Smooth muscle cell (in vitro differentiated cells): Measurements from ENCODE around the gene SFXN3. TPM values are rescaled to one million over a fixed set of nuclear protein-coding genes. Genes with fewer than 3 reads are reported as not detected.

Source experiments
- DNase-seq: peaks from one replicate; lab custom pipeline; 2025; ENCODE audit not compliant: unreplicated experiment; lab: John Stamatoyannopoulos, UW
- H2AFZ ChIP-seq: fragments of 200-600 bp; sonication (generic); 2 replicates; pipeline ENCODE4 v1.6.0; 2016; ENCODE audit warnings: antibody characterized with exemption, low read depth, mild to moderate bottlenecking
- H3F3A ChIP-seq: fragments of 200-600 bp; sonication (generic); 2 replicates; pipeline ENCODE4 v1.6.0; 2017; ENCODE audit warnings: antibody characterized with exemption, low read depth
- H3K27ac ChIP-seq: fragments of 200-600 bp; sonication (generic); 2 replicates; pipeline ENCODE4 v1.5.1; 2016; ENCODE audit warnings: low read depth, mild to moderate bottlenecking
- H3K27me3 ChIP-seq: fragments of 200-600 bp; sonication (generic); 2 replicates; pipeline ENCODE4 v1.6.1; 2016; ENCODE audit warnings: low read depth, mild to moderate bottlenecking
- H3K36me3 ChIP-seq: fragments of 200-600 bp; sonication (generic); 2 replicates; pipeline ENCODE4 v1.5.1; 2016; ENCODE audit warnings: low read depth
- H3K4me1 ChIP-seq: fragments of 200-600 bp; sonication (generic); 2 replicates; pipeline ENCODE4 v1.5.1; 2016; ENCODE audit warnings: low read depth
- H3K4me2 ChIP-seq: fragments of 200-600 bp; sonication (generic); 2 replicates; pipeline ENCODE4 v1.6.0; 2016; ENCODE audit warnings: mild to moderate bottlenecking
- H3K4me3 ChIP-seq: fragments of 200-600 bp; sonication (generic); 2 replicates; pipeline ENCODE4 v1.5.1; 2016; ENCODE audit warnings: mild to moderate bottlenecking
- H3K79me2 ChIP-seq: fragments of 200-600 bp; sonication (generic); 2 replicates; pipeline ENCODE4 v1.6.0; 2016; ENCODE audit warnings: low read depth, mild to moderate bottlenecking
- H3K9ac ChIP-seq: fragments of 200-600 bp; sonication (generic); 2 replicates; pipeline ENCODE4 v1.6.0; 2016; ENCODE audit warnings: low read depth
- H3K9me3 ChIP-seq: fragments of 200-600 bp; sonication (generic); replicated peaks from 2 replicates; pipeline ENCODE4 v1.5.1; 2016; ENCODE audit warnings: low read depth
- H4K20me1 ChIP-seq: fragments of 200-600 bp; sonication (generic); 2 replicates; pipeline ENCODE4 v1.6.0; 2016; ENCODE audit warnings: low read depth
- CTCF ChIP-seq: fragments of 200-600 bp; sonication (generic); IDR thresholded peaks from 2 replicates; pipeline ENCODE4 v1.5.1; 2017; ENCODE audit warnings: borderline replicate concordance, mild to moderate bottlenecking, antibody characterized with exemption; ENCODE audit not compliant: insufficient read depth, poor library complexity, severe bottlenecking
- WGBS: methylation state at CpG from one replicate; pipeline ENCODE4 v1.1.7; 2016; ENCODE audit warnings: low lambda C conversion rate; 5-methylcytosine and 5-hydroxymethylcytosine counted together
- polyA plus RNA-seq: library from polyadenylated mRNA; unstranded; fragments of >200 nt; fragmentation: Nextera tagmentation; extraction: Ambion mirVana; gene quantifications from 2 replicates; pipeline ENCODE4 v1.2.1, GENCODE V29; 2016
- total RNA-seq: library from RNA; depleted of rRNA; stranded (reverse); fragments of >200 nt; gene quantifications from 2 replicates; pipeline ENCODE4 v1.2.3, GENCODE V29; 2014

Gene SFXN3
- total and polyA plus RNA-seq, 2 experiments from 2014 or later = 79.1 to 92.1 TPM

- peak overlapping the region; percentile 66 for H3K4me3 ChIP-seq
- peak overlapping the region; percentile 97 for H3K4me2 ChIP-seq
- H3F3A ChIP-seq = peaks cover 17% of the 10 kb centered on the region
- WGBS = 1% methylated on average over 38 of the region's 43 CpGs
- H3K4me1 ChIP-seq = peaks cover 30% of the 10 kb centered on the region
- peaks cover 3% of the 10 kb centered on the region for H3K27me3 ChIP-seq
- H2AFZ ChIP-seq = peak overlapping the region; percentile 84
- peak overlapping the region; percentile 17 for H3K27ac ChIP-seq
- H3K79me2 ChIP-seq = no peaks in the 10 kb centered on the region
- H4K20me1 ChIP-seq = no peaks in the 10 kb centered on the region
- peak overlapping the region; percentile 8 for H3K9ac ChIP-seq
- no peaks in the 10 kb centered on the region for H3K36me3 ChIP-seq
- TF ChIP-seq CTCF = peak; percentile 79
- no peaks in the 10 kb centered on the region for H3K9me3 ChIP-seq
- peak; percentile 69 for DNase-seq
Measured at GRCh38 chr10:101067356-101068083, 36.5 kb downstream of the SFXN3 start.

GRCh38 chr10:101069441-101069840 lies 38.4 kb downstream of the SFXN3 start:
- H4K20me1 ChIP-seq = no peaks in the 10 kb centered on the region
- DNase-seq = no peak
- H3K9me3 ChIP-seq = no peaks in the 10 kb centered on the region
- no peak for TF ChIP-seq CTCF
- H3K36me3 ChIP-seq = no peaks in the 10 kb centered on the region
- H3F3A ChIP-seq = peaks cover 17% of the 10 kb centered on the region
- WGBS = 91% methylated on average over 5 of the region's 5 CpGs
- H2AFZ ChIP-seq = no peak overlapping the region
- no peak overlapping the region for H3K9ac ChIP-seq
- peaks cover 17% of the 10 kb centered on the region for H3K4me1 ChIP-seq
- no peaks in the 10 kb centered on the region for H3K79me2 ChIP-seq
- H3K4me3 ChIP-seq = no peak overlapping the region
- peaks cover 23% of the 10 kb centered on the region for H3K27me3 ChIP-seq
- H3K4me2 ChIP-seq = no peak overlapping the region
- no peak overlapping the region for H3K27ac ChIP-seq

DNA sequence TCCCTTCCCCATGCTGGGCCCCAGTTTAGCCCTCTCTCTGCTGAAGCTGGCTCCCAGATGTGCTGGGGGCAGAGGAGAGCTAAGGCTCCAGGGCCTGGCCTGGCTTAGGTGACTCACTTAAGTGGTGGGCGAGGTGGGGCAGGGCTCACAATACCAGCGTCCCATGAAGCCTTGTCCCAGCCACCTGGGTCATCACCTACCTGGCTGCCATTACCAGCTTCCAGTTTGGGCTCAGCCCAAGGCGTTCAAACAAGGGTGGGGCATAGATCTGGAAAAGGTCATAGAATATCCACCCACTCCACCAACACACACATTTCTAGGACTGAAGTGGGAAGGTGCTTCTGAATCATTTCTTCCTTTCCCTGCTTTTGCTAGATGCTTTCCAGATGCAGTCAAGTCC lies 39.1 kb downstream of the SFXN3 start:
- H3K27ac ChIP-seq = no peak overlapping the region
- H3K4me2 ChIP-seq = no peak overlapping the region
- H3K4me1 ChIP-seq = peaks cover 17% of the 10 kb centered on the region
- H3K27me3 ChIP-seq = peaks cover 29% of the 10 kb centered on the region
- no peak overlapping the region for H3K9ac ChIP-seq
- H3F3A ChIP-seq = peaks cover 14% of the 10 kb centered on the region
- 58% methylated on average over 3 of the region's 3 CpGs for WGBS
- no peak overlapping the region for H3K4me3 ChIP-seq
- H3K79me2 ChIP-seq = no peaks in the 10 kb centered on the region
- H3K9me3 ChIP-seq = no peaks in the 10 kb centered on the region
- H3K36me3 ChIP-seq = no peaks in the 10 kb centered on the region
- DNase-seq = no peak
- no peak overlapping the region for H2AFZ ChIP-seq
- no peaks in the 10 kb centered on the region for H4K20me1 ChIP-seq
- TF ChIP-seq CTCF = no peak

DNA sequence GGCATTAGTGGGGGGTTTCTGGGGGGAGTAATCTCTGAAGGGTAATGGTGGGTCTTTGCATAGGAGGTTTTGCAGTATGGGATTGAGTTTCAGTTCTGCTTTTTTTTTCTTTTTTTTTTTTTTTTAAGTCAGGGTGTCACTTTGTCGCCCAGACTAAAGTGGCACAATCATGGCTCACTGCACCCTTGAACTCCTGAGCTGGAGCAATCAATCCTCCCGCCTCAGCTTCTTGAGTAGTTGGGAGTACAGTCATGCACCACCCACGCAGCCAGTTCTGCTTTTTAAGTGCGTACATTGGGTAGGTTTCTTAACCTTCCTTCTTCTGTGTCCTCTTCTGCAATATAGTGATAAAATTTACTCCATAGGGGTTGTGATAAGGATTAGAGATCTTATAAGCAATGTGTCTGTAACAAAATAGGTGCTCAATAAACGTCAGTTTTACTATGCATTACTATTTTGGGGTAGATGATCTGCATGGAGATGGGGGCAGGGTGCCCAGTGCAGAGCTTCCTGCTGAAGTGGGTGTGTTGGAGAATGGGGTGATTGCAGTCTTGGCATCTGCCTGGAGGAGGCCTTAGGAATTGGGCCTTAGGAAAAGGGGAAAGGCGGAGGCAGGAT lies 40.3 kb downstream of the SFXN3 start:
- Histone ChIP-seq H3F3A (peaks cover 3% of the 10 kb centered on the region), H3K79me2 (no peaks in the 10 kb centered on the region), H3K4me3 (no peak overlapping the region), H3K4me2 (no peak overlapping the region), H4K20me1 (no peaks in the 10 kb centered on the region), H3K4me1 (peaks cover 14% of the 10 kb centered on the region), H3K36me3 (no peaks in the 10 kb centered on the region), H3K9me3 (no peaks in the 10 kb centered on the region), H3K9ac (no peak overlapping the region), H3K27me3 (peaks cover 42% of the 10 kb centered on the region), H3K27ac (no peak overlapping the region), H2AFZ (no peak overlapping the region)
- 70% methylated on average over 6 of the region's 6 CpGs for whole genome bisulfite sequencing
- DNase-seq = no peak
- TF ChIP-seq CTCF = no peak
